K562 (cell line): ENCODE data around the gene GBX1. TPM values are rescaled to one million over a fixed set of nuclear protein-coding genes. Genes with fewer than 3 reads are reported as not detected.

ENCODE experiments used
- ATF1 ChIP-seq, 2 experiments: fragments of 450-650 bp in 1 of 2; IDR thresholded peaks; 2 replicates each; pipeline ENCODE4 v1.6.1; 2016; ENCODE audit warnings: missing compliant biosample characterization in 1 of 2, missing genetic modification characterization in 1 of 2
- CC2D1A ChIP-seq: fragments of 450-650 bp; IDR thresholded peaks from 2 replicates; pipeline ENCODE4 v1.6.1; 2017; ENCODE audit warnings: mild to moderate bottlenecking
- EP300 ChIP-seq: IDR thresholded peaks from 2 replicates; pipeline ENCODE4 v1.6.1; 2012; ENCODE audit warnings: low read length, improper control_type of control experiment
- JUN ChIP-seq, 2 experiments: sonication (generic) in 1 of 2; formaldehyde crosslinking in 1 of 2; IDR thresholded peaks; 2 replicates each; pipeline versions ENCODE4 v1.6.1 to v1.8.0; 2012 to 2022; ENCODE audit warnings: borderline replicate concordance in 2 of 2, mild to moderate bottlenecking in 2 of 2, improper control_type of control experiment in 1 of 2, low read depth in 1 of 2, low read length in 1 of 2, missing genetic modification reagents in 1 of 2
- LCOR ChIP-seq: sonication (generic); formaldehyde crosslinking; IDR thresholded peaks from 2 replicates; pipeline ENCODE4 v1.8.0; 2022; ENCODE audit warnings: mild to moderate bottlenecking, missing genetic modification reagents
- PRMT5 ChIP-seq: sonication (generic); formaldehyde crosslinking; IDR thresholded peaks from 2 replicates; pipeline ENCODE4 v1.5.0; 2020; ENCODE audit warnings: missing genetic modification reagents
- SMARCA5 ChIP-seq: fragments of 450-650 bp; IDR thresholded peaks from 2 replicates; pipeline ENCODE4 v1.6.1; 2016
- STAG1 ChIP-seq: sonication (generic); formaldehyde crosslinking; IDR thresholded peaks from 2 replicates; pipeline ENCODE4 v1.5.0; 2020; ENCODE audit warnings: missing genetic modification reagents, borderline replicate concordance
- TBP ChIP-seq: optimal IDR thresholded peaks from 2 replicates; pipeline ENCODE3; 2011; ENCODE audit warnings: low read depth, low read length, improper control_type of control experiment
- TEAD1 ChIP-seq, 2 experiments: fragments of 450-650 bp in 1 of 2; sonication (generic) in 1 of 2; formaldehyde crosslinking; IDR thresholded peaks; 2 replicates each; pipeline versions ENCODE4 v1.4.0 to v1.8.0; 2020 to 2022; ENCODE audit warnings: mild to moderate bottlenecking in 2 of 2, missing genetic modification reagents in 1 of 2
- TOE1 ChIP-seq, 2 experiments: fragments of 450-650 bp in 1 of 2; sonication (generic) in 1 of 2; formaldehyde crosslinking in 1 of 2; IDR thresholded peaks; 2 replicates each; pipeline versions ENCODE4 v1.7.1 to v1.8.0; 2016 to 2022; ENCODE audit warnings: borderline replicate concordance in 2 of 2, mild to moderate bottlenecking in 2 of 2, antibody characterized with exemption in 1 of 2, inconsistent platforms in 1 of 2, low read depth in 1 of 2, missing genetic modification reagents in 1 of 2, moderate library complexity in 1 of 2
- XRCC5 ChIP-seq: fragments of 200-400 bp; formaldehyde crosslinking; IDR thresholded peaks from 2 replicates; pipeline ENCODE4 v1.6.1; 2017; ENCODE audit warnings: low read depth, mild to moderate bottlenecking, low read length
- ZNF24 ChIP-seq: fragments of 450-650 bp; IDR thresholded peaks from 2 replicates; pipeline ENCODE4 v1.6.1; 2016
- polyA plus RNA-seq, 8 experiments: library from polyadenylated mRNA; depleted of rRNA in 4 of 8; stranded (reverse) in 5 of 8; unstranded in 3 of 8; fragments of >200 nt; fragmentation: Nextera tagmentation in 2 of 8; fragmentation: Illumina TruSeq in 1 of 8; extraction: Ambion mirVana in 2 of 8; extraction: Trizol in 1 of 8; gene quantifications; 2 replicates each; pipeline versions ENCODE4 v1.2.1 to v1.2.3, GENCODE V29; 2011 to 2014; ENCODE audit warnings: inconsistent platforms in 1 of 8, missing spikeins in 1 of 8
- total RNA-seq, 7 experiments: library from RNA; depleted of rRNA in 6 of 7; stranded (reverse); fragments of >200 nt in 6 of 7; fragmentation: Illumina TruSeq in 2 of 7; extraction: Trizol in 2 of 7; gene quantifications; 2 replicates each; pipeline versions ENCODE4 v1.2.1 to v1.2.3, GENCODE V29; 2011 to 2021; ENCODE audit warnings: low replicate concordance in 1 of 7
- TF ChIP-seq, protein P1 (sequence below): IDR thresholded peaks from 2 replicates; pipeline ENCODE4 v1.6.1; 2011; ENCODE audit warnings: borderline replicate concordance, low read depth, mild to moderate bottlenecking, moderate library complexity, low read length; ENCODE audit not compliant: insufficient read depth, poor library complexity, severe bottlenecking
- TF ChIP-seq, protein P2 (sequence below), 2 experiments: fragments of 450-650 bp; formaldehyde crosslinking in 1 of 2; IDR thresholded peaks; 2 replicates each; pipeline versions ENCODE4 v1.4.0 to v1.6.1; 2014 to 2020; ENCODE audit warnings: mild to moderate bottlenecking in 2 of 2, borderline replicate concordance in 1 of 2, low read depth in 1 of 2

The GBX1 gene
- total and polyA plus RNA-seq, 9 of the 15 experiments (the other 6 are each of a cell fraction or from before 2014, with no cell fraction given), result not detected

DNA sequence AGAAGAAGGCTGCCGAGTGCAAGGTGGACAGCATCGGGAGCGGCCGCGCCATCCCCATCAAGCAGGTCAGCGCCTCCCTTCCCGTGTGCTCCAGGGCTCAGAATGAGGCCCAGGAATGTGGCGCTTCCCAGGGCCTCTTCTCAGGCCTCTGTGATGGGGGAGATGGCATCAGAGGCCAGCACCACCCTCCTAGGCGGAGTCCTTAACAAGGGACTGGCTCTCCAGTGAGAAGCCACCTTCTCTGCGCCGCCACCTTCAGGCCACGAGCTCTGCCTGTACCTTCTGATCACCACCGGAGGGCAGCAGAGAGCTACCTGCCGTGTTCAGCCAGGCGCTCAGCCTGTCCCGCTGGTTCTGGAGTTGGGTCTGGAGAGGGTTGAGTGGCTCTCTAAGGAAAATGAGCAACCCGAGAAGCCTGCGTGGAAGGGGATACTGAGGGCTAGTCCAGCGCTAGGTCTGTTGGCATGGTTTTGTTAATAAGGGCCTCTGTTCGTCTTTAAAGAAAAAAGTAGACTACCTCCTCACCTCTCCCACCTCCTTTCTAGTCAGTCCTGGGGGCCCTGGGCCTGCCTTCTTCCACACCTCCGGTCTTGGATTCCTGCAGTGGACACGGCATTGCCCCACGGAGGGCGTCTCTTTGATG is 43.6 kb downstream of the GBX1 start (continued):
- TF ChIP-seq TEAD1 (CRISPR knock-in tag; IDR thresholded peaks at IDR 0.05) (peak in 1 of 2 experiments; percentile 72; a peak in 1 of 4 replicates), SMARCA5 (no peak), EP300 (no peak), PRMT5 (CRISPR knock-in tag) (no peak), ATF1 (CRISPR knock-in tag; IDR thresholded peaks at IDR 0.05) (no peak), ATF1 (tag; IDR thresholded peaks at IDR 0.05) (0 out of 2 replicates have a peak, but pooled peaks have one; percentile 23), JUN (IDR thresholded peaks at IDR 0.05; ENCODE audit: borderline replicate concordance, low read depth, low read length) (peak; percentile 40; the same call in 1 of the 2 replicates), JUN (CRISPR knock-in tag; IDR thresholded peaks at IDR 0.05; ENCODE audit: borderline replicate concordance) (no peak; the same call in 1 of the 2 replicates), TBP (no peak), XRCC5 (peak; percentile 79), CC2D1A (peak; percentile 86), TOE1 (IDR thresholded peaks at IDR 0.05; ENCODE audit: borderline replicate concordance) (peak; percentile 53), TOE1 (CRISPR knock-in tag; IDR thresholded peaks at IDR 0.05; ENCODE audit: borderline replicate concordance, low read depth) (no peak), LCOR (no peak), STAG1 (peak; percentile 53; the same call in 1 of the 2 replicates), ZNF24 (peak; percentile 21; the same call in 1 of the 2 replicates)
- TF ChIP-seq, protein P1, sequence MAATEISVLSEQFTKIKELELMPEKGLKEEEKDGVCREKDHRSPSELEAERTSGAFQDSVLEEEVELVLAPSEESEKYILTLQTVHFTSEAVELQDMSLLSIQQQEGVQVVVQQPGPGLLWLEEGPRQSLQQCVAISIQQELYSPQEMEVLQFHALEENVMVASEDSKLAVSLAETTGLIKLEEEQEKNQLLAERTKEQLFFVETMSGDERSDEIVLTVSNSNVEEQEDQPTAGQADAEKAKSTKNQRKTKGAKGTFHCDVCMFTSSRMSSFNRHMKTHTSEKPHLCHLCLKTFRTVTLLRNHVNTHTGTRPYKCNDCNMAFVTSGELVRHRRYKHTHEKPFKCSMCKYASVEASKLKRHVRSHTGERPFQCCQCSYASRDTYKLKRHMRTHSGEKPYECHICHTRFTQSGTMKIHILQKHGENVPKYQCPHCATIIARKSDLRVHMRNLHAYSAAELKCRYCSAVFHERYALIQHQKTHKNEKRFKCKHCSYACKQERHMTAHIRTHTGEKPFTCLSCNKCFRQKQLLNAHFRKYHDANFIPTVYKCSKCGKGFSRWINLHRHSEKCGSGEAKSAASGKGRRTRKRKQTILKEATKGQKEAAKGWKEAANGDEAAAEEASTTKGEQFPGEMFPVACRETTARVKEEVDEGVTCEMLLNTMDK, result peak; percentile 65
- TF ChIP-seq, protein P2, sequence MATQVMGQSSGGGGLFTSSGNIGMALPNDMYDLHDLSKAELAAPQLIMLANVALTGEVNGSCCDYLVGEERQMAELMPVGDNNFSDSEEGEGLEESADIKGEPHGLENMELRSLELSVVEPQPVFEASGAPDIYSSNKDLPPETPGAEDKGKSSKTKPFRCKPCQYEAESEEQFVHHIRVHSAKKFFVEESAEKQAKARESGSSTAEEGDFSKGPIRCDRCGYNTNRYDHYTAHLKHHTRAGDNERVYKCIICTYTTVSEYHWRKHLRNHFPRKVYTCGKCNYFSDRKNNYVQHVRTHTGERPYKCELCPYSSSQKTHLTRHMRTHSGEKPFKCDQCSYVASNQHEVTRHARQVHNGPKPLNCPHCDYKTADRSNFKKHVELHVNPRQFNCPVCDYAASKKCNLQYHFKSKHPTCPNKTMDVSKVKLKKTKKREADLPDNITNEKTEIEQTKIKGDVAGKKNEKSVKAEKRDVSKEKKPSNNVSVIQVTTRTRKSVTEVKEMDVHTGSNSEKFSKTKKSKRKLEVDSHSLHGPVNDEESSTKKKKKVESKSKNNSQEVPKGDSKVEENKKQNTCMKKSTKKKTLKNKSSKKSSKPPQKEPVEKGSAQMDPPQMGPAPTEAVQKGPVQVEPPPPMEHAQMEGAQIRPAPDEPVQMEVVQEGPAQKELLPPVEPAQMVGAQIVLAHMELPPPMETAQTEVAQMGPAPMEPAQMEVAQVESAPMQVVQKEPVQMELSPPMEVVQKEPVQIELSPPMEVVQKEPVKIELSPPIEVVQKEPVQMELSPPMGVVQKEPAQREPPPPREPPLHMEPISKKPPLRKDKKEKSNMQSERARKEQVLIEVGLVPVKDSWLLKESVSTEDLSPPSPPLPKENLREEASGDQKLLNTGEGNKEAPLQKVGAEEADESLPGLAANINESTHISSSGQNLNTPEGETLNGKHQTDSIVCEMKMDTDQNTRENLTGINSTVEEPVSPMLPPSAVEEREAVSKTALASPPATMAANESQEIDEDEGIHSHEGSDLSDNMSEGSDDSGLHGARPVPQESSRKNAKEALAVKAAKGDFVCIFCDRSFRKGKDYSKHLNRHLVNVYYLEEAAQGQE (IDR thresholded peaks at IDR 0.05; ENCODE audit: borderline replicate concordance), result peak; percentile 90
- TF ChIP-seq, protein P2 (CRISPR knock-in tag; IDR thresholded peaks at IDR 0.05; ENCODE audit: low read depth), result no peak
